GM12878 (cell line): ENCODE measurements around the gene DPY19L3. TPM values are rescaled to one million over a fixed set of nuclear protein-coding genes. Genes with fewer than 3 reads are reported as not detected.

Source experiments
- ATAC-seq: fragments of 200-7000 bp; cut with Tn5 transposase; 3 replicates; pipeline ENCODE4 v1.9.1; 2020; ENCODE audit warnings: mild to moderate bottlenecking, moderate library complexity
- BruUV-seq: library from RNA; stranded (reverse); fragments of 400-500 nt; replicated peaks from 2 replicates; lab custom pipeline; 2021; lab: Mats Ljungman, UMichigan
- CTCF ChIA-PET: fragments of 300-600 bp; sonication (Branson Sonifier 250); formaldehyde crosslinking; extraction: SDS; loops from one replicate; lab custom pipeline; 2021; ENCODE audit warnings: inconsistent platforms; lab: Yijun Ruan, JAX
- POLR2A ChIA-PET: fragments of 350-600 bp; formaldehyde crosslinking; extraction: SDS; loops from one replicate; lab custom pipeline; 2021; ENCODE audit warnings: inconsistent platforms; lab: Charles Lee
- RAD21 ChIA-PET: fragments of 300-600 bp; sonication (Branson Sonifier 250); formaldehyde crosslinking; loops from one replicate; lab custom pipeline; 2023; ENCODE audit warnings: antibody characterized with exemption; ENCODE audit not compliant: unreplicated experiment; lab: Charles Lee
- SMC1A ChIA-PET: fragments of 300-600 bp; sonication (Branson Sonifier 250); formaldehyde crosslinking; loops from one replicate; lab custom pipeline; 2023; ENCODE audit not compliant: unreplicated experiment, uncharacterized antibody; lab: Charles Lee
- DNase-seq: peaks from one replicate; pipeline ENCODE4 v3.0.0-alpha.2; 2011; ENCODE audit warnings: low read depth, low spot score
- FAIRE-seq: peaks from 3 replicates; lab custom pipeline; 2011; peaks lifted over from hg19 to GRCh38; lab: Jason Lieb, UNC
- H2AFZ ChIP-seq: 2 replicates; pipeline ENCODE4 v1.6.0; 2011; ENCODE audit warnings: low read depth, low read length, control low read depth; ENCODE audit not compliant: control insufficient read depth
- H3K27ac ChIP-seq: 2 replicates; pipeline ENCODE4 v1.5.1; 2011; ENCODE audit warnings: control low read depth; ENCODE audit not compliant: control insufficient read depth, insufficient read depth
- H3K27me3 ChIP-seq, 2 experiments: replicated peaks in 1 of 2; 2 replicates each; pipeline versions ENCODE4 v1.6.0 to v1.6.1; 2011; ENCODE audit warnings: low read length in 1 of 2; ENCODE audit not compliant: control insufficient read depth in 2 of 2, insufficient read depth in 2 of 2
- H3K36me3 ChIP-seq, 2 experiments: 2 replicates each; pipeline ENCODE4 v1.5.1; 2011; ENCODE audit warnings: low read length in 1 of 2; ENCODE audit not compliant: control insufficient read depth in 2 of 2, insufficient read depth in 2 of 2
- H3K4me1 ChIP-seq: 2 replicates; pipeline ENCODE4 v1.6.1; 2011; ENCODE audit warnings: mild to moderate bottlenecking, low read length, moderate library complexity, mixed read lengths; ENCODE audit not compliant: control insufficient read depth, insufficient read depth
- H3K4me2 ChIP-seq: 2 replicates; pipeline ENCODE4 v1.6.0; 2011; ENCODE audit warnings: control low read depth; ENCODE audit not compliant: control insufficient read depth, insufficient read depth
- H3K4me3 ChIP-seq: fragments of 200-600 bp; sonication (generic); 2 replicates; pipeline ENCODE4 v1.5.1; 2016
- H3K79me2 ChIP-seq: 2 replicates; pipeline ENCODE4 v1.6.0; 2011; ENCODE audit warnings: low read length; ENCODE audit not compliant: control insufficient read depth, insufficient read depth
- H3K9ac ChIP-seq: 2 replicates; pipeline ENCODE4 v1.8.0; 2011; ENCODE audit warnings: low read length, control low read depth, mixed read lengths; ENCODE audit not compliant: control insufficient read depth, insufficient read depth
- H3K9me3 ChIP-seq: replicated peaks from 3 replicates; pipeline ENCODE4 v1.5.1; 2011; ENCODE audit warnings: mild to moderate bottlenecking, low read length; ENCODE audit not compliant: control insufficient read depth, insufficient read depth
- H4K20me1 ChIP-seq: 2 replicates; pipeline ENCODE4 v1.6.0; 2011; ENCODE audit not compliant: control insufficient read depth, insufficient read depth
- CHD4 ChIP-seq: fragments of 200-600 bp; sonication (generic); IDR thresholded peaks from 2 replicates; pipeline ENCODE4 v1.6.1; 2016; ENCODE audit warnings: mild to moderate bottlenecking
- CTCF ChIP-seq, 3 experiments: IDR thresholded peaks in 2 of 3; conservative IDR thresholded peaks in 1 of 3; 2 replicates each; pipeline ENCODE4 v1.5.1; 2011; ENCODE audit warnings: low read depth in 3 of 3, low read length in 3 of 3, mild to moderate bottlenecking in 3 of 3, control low read depth in 2 of 3, moderate library complexity in 2 of 3, inconsistent platforms in 1 of 3, mixed read lengths in 1 of 3; ENCODE audit not compliant: control insufficient read depth in 2 of 3, insufficient read depth in 1 of 3; ENCODE audit errors: extremely low read depth in 1 of 3
- CUX1 ChIP-seq: IDR thresholded peaks from 2 replicates; pipeline ENCODE4 v1.6.1; 2012; ENCODE audit warnings: improper control_type of control experiment, low read depth, low read length; ENCODE audit not compliant: insufficient replicate concordance
- FOXM1 ChIP-seq: IDR thresholded peaks from 2 replicates; pipeline ENCODE4 v1.6.1; 2012; ENCODE audit warnings: low read depth, mild to moderate bottlenecking, inconsistent platforms, low read length, moderate library complexity
- JUNB ChIP-seq: IDR thresholded peaks from 2 replicates; pipeline ENCODE4 v1.6.1; 2016; ENCODE audit warnings: antibody characterized with exemption, mild to moderate bottlenecking
- NFIC ChIP-seq: IDR thresholded peaks from 2 replicates; pipeline ENCODE4 v1.6.1; 2012; ENCODE audit warnings: low read depth, mild to moderate bottlenecking, inconsistent platforms, low read length, moderate library complexity
- NR2F1 ChIP-seq: fragments of 450-650 bp; conservative IDR thresholded peaks from 2 replicates; pipeline ENCODE4 v1.6.1; 2017; ENCODE audit warnings: mild to moderate bottlenecking
- PBX3 ChIP-seq: IDR thresholded peaks from 2 replicates; pipeline ENCODE4 v1.6.1; 2011; ENCODE audit warnings: mild to moderate bottlenecking, low read depth, low read length, moderate library complexity; ENCODE audit not compliant: insufficient replicate concordance
- RFX5 ChIP-seq: IDR thresholded peaks from 2 replicates; pipeline ENCODE4 v1.6.1; 2011; ENCODE audit warnings: low read depth, low read length, improper control_type of control experiment
- RUNX3 ChIP-seq: IDR thresholded peaks from 2 replicates; pipeline ENCODE4 v1.6.1; 2012; ENCODE audit warnings: low read length, inconsistent platforms
- SIX5 ChIP-seq: IDR thresholded peaks from 2 replicates; pipeline ENCODE4 v1.6.1; 2011; ENCODE audit warnings: mild to moderate bottlenecking, low read depth, low read length, moderate library complexity; ENCODE audit not compliant: severe bottlenecking
- SMARCA5 ChIP-seq: fragments of 450-650 bp; IDR thresholded peaks from 2 replicates; pipeline ENCODE4 v1.6.1; 2017; ENCODE audit warnings: mild to moderate bottlenecking
- SPI1 ChIP-seq: IDR thresholded peaks from 2 replicates; pipeline ENCODE4 v1.6.1; 2011; ENCODE audit warnings: low read depth, mild to moderate bottlenecking, low read length, moderate library complexity, borderline replicate concordance; ENCODE audit not compliant: insufficient read depth
- TAF1 ChIP-seq: IDR thresholded peaks from 2 replicates; pipeline ENCODE4 v1.6.1; 2011; ENCODE audit warnings: mild to moderate bottlenecking, low read depth, low read length, borderline replicate concordance
- ZBED1 ChIP-seq: IDR thresholded peaks from 2 replicates; pipeline ENCODE4 v1.6.1; 2016; ENCODE audit warnings: borderline replicate concordance
- WGBS: methylation state at CpG from one replicate; pipeline ENCODE4 v1.1.6; 2016; ENCODE audit warnings: low lambda C conversion rate; ENCODE audit not compliant: insufficient replicate concordance, insufficient coverage; ENCODE audit errors: missing lambda C conversion rate; 5-methylcytosine and 5-hydroxymethylcytosine counted together
- in situ Hi-C: fragments of 300-500 bp; cut with MboI; formaldehyde crosslinking; loops from 9 replicates; pipeline ENCODE4 v1.14.3; 2018; ENCODE audit warnings: mixed read lengths
- intact Hi-C: fragments of 100-400 bp; cut with micrococcal nuclease; formaldehyde crosslinking; loops from one replicate; pipeline ENCODE4 v1.14.2; 2022; ENCODE audit not compliant: unreplicated experiment
- polyA plus RNA-seq, 11 experiments: library from polyadenylated mRNA; depleted of rRNA in 4 of 11; unstranded in 6 of 11; stranded (reverse) in 5 of 11; fragments of >200 nt; fragmentation: Nextera tagmentation in 4 of 11; fragmentation: Illumina TruSeq in 1 of 11; extraction: Ambion mirVana in 4 of 11; extraction: Trizol in 1 of 11; gene quantifications; 1 replicate in 1 of 11; 2 replicates in 10 of 11; pipeline versions ENCODE4 v1.2.1 to v1.2.3, GENCODE V29; 2011 to 2016; ENCODE audit warnings: inconsistent platforms in 2 of 11, missing spikeins in 2 of 11, low read depth in 1 of 11
- total RNA-seq, 4 experiments: library from RNA; depleted of rRNA in 3 of 4; stranded (reverse); fragments of >200 nt in 3 of 4; fragmentation: Illumina TruSeq in 1 of 4; extraction: Trizol in 1 of 4; gene quantifications; 2 replicates each; pipeline versions ENCODE4 v1.2.1 to v1.2.3, GENCODE V29; 2013 to 2021

Gene DPY19L3
- total and polyA plus RNA-seq, 10 of the 15 experiments (the other 5 are each of a cell fraction or from before 2014, with no cell fraction given): 2.5 to 30.2 (median 13.7) TPM

- CTCF ChIA-PET: no interaction called here
- H4K20me1 ChIP-seq: no peaks in the 10 kb centered on the region
- H3K79me2 ChIP-seq: no peaks in the 10 kb centered on the region; the same call in 1 of the 2 replicates
- FAIRE-seq (no peak), ATAC-seq (no peak), DNase-seq (no peak)
- no peak for TF ChIP-seq PBX3
- no peak for TF ChIP-seq TAF1
- TF ChIP-seq SMARCA5: no peak
- no peak for TF ChIP-seq NR2F1
- no peak for TF ChIP-seq CHD4
- TF ChIP-seq CUX1: no peak
- TF ChIP-seq NFIC: no peak
- no peak for TF ChIP-seq SPI1
- TF ChIP-seq SIX5: no peak
- no peak for TF ChIP-seq RUNX3
- TF ChIP-seq RFX5: no peak
- TF ChIP-seq ZBED1: no peak
- no peak for TF ChIP-seq FOXM1
- TF ChIP-seq JUNB: no peak
- TF ChIP-seq CTCF (IDR thresholded peaks at IDR 0.05 in 2 of 3, conservative IDR thresholded peaks at IDR 0.05 in 1 of 3; ENCODE audit: control insufficient read depth in 2 of 3, extremely low read depth in 1 of 3, insufficient read depth in 1 of 3, low read depth in 3 of 3, low read length in 3 of 3): no peak
- no peak overlapping the region for H3K27ac ChIP-seq
- RAD21 ChIA-PET: no interaction called here
- peaks cover 12 to 29% of the 10 kb centered on the region in 2 experiments for H3K36me3 ChIP-seq
- no peaks in the 10 kb centered on the region for H3K27me3 ChIP-seq
- intact Hi-C loops: no loop called here
- SMC1A ChIA-PET: no interaction called here
- H3K4me2 ChIP-seq: no peak overlapping the region
- in situ Hi-C loops: no loop called here
- H3K4me3 ChIP-seq: no peak overlapping the region
- H3K9me3 ChIP-seq: no peaks in the 10 kb centered on the region; the same call in 2 of the 3 replicates
- BruUV-seq: no TSS peak
- POLR2A ChIA-PET: no interaction called here
- WGBS: 80% methylated on average over 7 of the region's 7 CpGs
- H2AFZ ChIP-seq: no peak overlapping the region
- no peak overlapping the region for H3K9ac ChIP-seq
- no peaks in the 10 kb centered on the region for H3K4me1 ChIP-seq
These were observed 32.6 kb upstream of the DPY19L3 start for GRCh38 chr19:32372726-32373517.
